GM21528 (cell line): ENCODE measurements around the gene TMED4.
A peak's percentile ranks its signal among the peaks of the same experiment; 100 is the strongest.
"Not testable (repeated sequence)": the region's sequence is repeated elsewhere in the genome, so short reads cannot be mapped to it uniquely, and the experiment has no call there.

Experiments used
- ATAC-seq: cut with Tn5 transposase; IDR thresholded peaks from one replicate; pipeline ENCODE4 v1.9.1; 2021; ENCODE audit warnings: mild to moderate bottlenecking, moderate library complexity; ENCODE audit not compliant: unreplicated experiment, low FRiP score

TMED4 gene

DNA sequence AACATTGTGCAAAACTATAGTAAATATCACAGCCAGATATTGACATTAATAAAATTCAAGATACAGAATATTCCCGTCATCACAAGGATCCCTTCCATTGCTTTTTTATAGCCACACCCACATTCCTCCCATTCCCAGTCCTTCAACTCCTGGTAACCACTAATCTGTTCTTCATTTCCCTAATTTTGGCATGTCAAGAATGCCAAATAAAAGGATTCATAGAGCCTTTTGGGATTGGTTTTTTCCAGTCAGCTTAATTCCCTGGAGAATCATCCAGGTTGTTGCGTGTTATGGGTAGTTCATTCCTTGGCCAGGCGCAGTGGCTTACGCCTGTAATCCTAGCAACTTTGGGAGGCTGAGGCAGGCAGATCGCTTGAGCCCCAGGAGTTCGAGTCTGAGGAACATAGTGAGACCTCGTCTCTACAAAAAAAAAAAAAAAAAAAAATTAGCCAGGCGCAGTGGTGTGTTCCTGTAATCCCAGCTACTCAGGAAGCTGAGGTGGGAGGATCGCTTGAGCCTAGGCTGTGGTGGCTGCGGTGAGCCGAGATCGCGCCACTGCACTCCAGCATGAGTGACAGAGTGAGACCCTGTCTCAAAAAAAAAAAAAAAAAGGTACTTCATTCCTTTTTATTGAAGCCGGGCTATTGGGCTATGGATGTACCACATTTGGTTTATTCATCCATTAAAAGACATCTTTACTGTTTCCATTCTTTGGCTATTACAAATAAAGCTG, 27.1 kb upstream of the TMED4 start:
- no peak for ATAC-seq

GRCh38 chr7:44607141-44608068, 25.4 kb upstream of the TMED4 start:
- peak; percentile 2 for ATAC-seq

DNA sequence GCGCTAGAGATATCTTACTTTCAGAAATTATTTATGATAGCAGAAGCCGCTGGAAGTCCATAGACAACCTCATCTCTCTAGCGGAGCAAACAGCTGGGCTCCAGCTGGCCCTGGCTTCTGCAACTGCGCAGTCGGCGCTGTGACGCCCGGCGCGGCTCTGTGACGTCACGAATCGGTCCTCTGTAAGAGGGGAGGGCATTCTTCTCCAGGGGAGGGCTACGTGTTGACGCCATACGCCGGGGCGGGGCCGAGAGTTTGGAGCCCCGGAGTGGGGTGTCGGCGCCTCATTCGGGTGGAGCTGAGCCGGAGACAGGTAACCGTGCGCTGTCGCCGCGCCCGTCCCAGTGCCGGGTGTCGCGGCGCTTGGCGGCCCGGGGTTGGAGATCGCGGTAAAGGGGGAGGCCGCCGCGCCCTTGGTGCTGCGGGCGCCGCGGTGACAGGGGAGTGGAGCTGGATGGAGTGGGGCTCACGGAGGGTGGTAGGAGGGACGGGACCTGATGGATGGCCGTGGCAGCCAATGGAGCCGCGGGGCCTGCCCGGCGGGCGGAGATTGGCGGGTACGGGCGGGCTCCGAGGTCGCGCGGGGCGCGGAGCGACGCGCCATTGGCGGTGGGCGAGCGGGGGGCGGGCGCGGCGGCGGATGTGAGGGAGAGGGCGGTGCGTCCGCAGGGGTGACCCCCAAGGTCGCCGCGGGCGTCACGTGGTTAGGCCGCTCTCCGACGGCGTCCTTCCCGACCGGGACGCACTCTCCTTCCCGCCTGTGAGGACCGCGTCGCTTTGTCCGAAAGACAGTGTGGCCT, 24.5 kb upstream of the TMED4 start, which contains the start of gene OGDH:
Gene OGDH (plus strand): TSS at position 287 of the 800 bp plus-strand sequence. CDS start 17,717 bp downstream, outside the sequence.
- peak; percentile 92 for ATAC-seq

DNA sequence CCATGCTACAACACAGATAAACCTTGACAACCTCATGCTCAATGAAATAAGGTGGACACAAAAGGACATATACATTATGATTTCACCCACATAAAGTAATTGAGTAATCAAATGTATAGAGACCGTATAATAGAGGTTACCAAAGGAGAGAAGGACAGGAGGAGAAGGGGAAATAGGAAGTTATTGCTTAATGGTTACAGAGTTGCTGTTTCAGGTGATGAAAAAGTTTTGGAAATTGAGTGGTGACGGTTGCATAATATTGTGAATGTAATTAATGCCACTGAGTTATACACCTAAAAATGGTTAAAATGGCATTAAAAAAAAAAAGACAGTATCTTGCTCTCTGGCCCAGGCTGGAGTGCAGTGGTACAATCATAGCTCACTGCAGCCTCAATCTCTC, 22.9 kb upstream of the TMED4 start:
- no peak for ATAC-seq

DNA sequence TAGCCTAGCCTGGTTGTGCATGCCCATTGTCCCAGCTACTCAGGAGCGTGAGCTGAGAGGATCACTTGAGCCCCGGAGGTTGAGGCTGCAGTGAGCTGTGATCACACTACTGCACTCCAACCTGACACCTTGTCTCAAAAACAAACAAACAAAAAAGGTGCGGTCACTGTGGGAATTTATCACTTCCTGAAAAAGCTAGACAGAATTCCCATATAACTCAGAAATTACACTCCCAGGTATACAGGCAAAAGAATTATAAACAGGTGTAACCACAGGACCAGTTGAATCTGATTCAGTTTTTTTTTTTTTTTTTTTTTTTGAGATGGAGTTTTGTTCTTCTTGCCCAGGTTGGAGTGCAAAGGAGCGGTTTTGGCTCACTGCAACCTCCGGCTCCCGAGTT, 21.2 kb upstream of the TMED4 start:
- ATAC-seq: no peak

DNA sequence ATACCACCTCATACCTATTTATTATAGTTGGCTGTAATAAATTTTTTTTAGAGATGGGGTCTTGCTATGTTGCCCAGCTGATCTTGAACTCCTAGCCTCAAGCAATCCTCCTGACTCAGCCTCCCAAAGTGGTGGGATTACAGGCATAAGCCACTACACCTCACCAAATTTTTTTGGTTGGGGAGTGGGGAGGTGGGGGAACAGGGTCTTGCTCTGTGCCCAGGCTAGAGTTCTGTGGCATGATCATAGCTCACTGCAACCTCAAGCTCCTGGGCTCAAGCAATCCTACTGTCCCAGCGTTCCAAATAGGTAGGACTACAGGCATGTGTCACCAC, 20.5 kb upstream of the TMED4 start:
- ATAC-seq: no peak

DNA sequence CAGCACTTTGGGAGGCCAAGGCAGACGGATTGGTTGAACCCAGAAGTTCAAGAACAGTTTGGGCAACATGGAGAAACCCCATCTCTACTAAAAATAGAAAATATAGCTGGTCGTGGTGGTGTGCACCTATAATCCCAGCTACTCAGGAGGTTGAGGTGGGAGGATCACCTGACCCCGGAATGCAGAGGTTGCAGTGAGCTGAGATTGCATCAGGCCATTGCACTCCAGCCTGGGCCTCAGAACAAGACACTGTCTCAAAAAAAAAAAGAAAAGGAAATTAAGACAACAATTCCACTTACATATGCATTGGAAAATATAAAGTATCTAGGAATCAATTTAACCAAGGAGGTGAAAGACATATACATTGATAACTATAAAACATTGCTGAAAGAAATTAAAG, 17.2 kb upstream of the TMED4 start:
- ATAC-seq: no peak

DNA sequence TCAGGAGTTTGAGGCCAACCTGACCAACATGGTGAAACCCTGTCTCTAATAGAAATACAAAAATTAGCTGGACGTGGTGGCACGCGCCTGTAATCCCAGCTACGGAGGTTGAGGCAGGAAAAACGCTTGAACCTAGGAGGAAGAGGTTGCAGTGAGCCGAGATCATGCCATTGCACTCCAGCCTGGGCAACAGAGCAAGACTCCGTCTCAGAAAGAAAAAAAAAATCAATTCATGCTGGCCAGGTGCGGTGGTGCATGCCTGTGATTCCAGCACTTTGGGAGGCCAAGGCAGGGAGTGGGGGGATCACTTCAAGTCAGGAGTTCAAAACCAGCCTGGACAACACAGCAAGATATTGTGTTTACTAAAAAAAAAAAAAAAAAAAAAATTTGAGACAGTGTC, 15.2 kb upstream of the TMED4 start:
- ATAC-seq: not testable (repeated sequence)

- ATAC-seq: no peak
Measured at GRCh38 chr7:44595934-44596635, 14.1 kb upstream of the TMED4 start.

- no peak for ATAC-seq
Measured at GRCh38 chr7:44590910-44591309, 8.9 kb upstream of the TMED4 start.

- peak; percentile 61 for ATAC-seq
Measured at GRCh38 chr7:44587843-44588711, 6.0 kb upstream of the TMED4 start.

DNA sequence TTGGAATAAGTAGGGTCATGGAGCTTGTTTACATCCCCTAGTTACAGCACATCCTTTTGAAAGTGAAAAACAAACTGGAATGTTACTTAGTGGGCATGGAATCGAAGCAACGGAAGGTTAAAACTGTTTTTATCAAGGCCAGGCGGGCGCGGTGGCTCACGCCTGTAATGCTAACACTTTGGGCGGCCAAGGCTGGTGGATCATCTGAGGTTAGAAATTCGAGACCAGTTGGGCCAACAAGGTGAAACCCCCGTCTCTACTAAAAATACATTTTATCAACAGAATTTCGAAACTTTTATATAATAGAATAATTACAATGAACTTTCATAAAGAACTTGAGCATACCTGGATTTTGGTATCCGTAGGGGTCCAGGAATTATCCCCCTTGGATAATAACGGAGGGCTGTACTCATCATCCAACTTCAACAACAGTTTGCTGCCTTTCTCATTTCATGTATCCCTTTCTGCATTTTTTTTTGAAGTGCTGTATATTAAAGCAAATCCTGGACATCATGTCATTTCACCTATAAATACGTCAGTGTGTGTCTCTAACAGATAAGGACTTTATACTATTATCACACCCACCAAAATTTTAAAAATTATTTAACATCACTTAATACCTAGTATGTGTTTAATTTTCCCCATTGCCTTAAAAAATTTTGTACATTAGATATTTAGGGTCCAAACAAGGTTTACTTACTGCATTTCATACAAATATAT, 1.3 kb upstream of the TMED4 start:
- ATAC-seq: no peak

GRCh38 chr7:44580945-44581878, 819 bp downstream of the TMED4 start:
- peak; percentile 26 for ATAC-seq

- ATAC-seq: no peak
Measured at GRCh38 chr7:44576228-44576627, 5.8 kb downstream of the TMED4 start.

DNA sequence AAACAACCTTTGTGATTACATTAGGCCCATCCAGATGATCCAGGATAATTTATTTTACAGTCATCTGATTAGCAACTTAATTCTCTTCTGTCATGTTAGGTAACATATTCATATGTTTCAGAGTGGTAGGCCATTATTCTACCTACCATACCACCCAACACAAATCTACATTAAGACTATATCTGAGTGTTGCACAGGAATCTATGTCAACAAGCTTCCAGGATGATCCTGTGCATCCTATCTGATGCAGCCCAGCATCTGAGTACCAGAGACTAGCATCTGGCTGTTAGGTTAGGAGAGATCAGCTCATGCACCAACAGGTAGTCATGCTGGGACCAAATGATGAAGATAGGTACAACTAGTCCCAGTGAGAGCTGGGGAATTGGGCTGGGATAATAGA, 7.0 kb downstream of the TMED4 start:
- no peak for ATAC-seq

- no peak for ATAC-seq
Measured at GRCh38 chr7:44574287-44574872, 7.7 kb downstream of the TMED4 start.
